Trophoblast cell (in vitro differentiated cells and primary cell): ENCODE data around the gene PSMD10.

ENCODE experiments used
- DNase-seq, 2 donors: peaks; one replicate each; pipeline ENCODE4 v3.0.0-alpha.2; 2016
- H2AFZ ChIP-seq: 2 replicates; pipeline ENCODE4 v1.6.1; 2013; ENCODE audit warnings: low read length, moderate library complexity, mild to moderate bottlenecking; ENCODE audit not compliant: insufficient read depth, poor library complexity
- H2AK5ac ChIP-seq: 2 replicates; pipeline ENCODE4 v1.6.1; 2013; ENCODE audit warnings: mild to moderate bottlenecking, low read length
- H2BK120ac ChIP-seq: 2 replicates; pipeline ENCODE4 v1.6.1; 2013; ENCODE audit warnings: low read length, mild to moderate bottlenecking, moderate library complexity; ENCODE audit not compliant: insufficient read depth, poor library complexity
- H2BK12ac ChIP-seq: 2 replicates; pipeline ENCODE4 v1.6.1; 2013; ENCODE audit warnings: mild to moderate bottlenecking, low read length, moderate library complexity
- H2BK5ac ChIP-seq: 2 replicates; pipeline ENCODE4 v1.6.1; 2013; ENCODE audit warnings: low read length, low read depth, moderate library complexity, mild to moderate bottlenecking; ENCODE audit not compliant: poor library complexity
- H3K14ac ChIP-seq: 2 replicates; pipeline ENCODE4 v1.6.1; 2013; ENCODE audit warnings: mild to moderate bottlenecking, low read length
- H3K18ac ChIP-seq: 2 replicates; pipeline ENCODE4 v1.6.1; 2013; ENCODE audit warnings: mild to moderate bottlenecking, low read length
- H3K23ac ChIP-seq: 2 replicates; pipeline ENCODE4 v1.6.1; 2013; ENCODE audit warnings: low read length
- H3K27ac ChIP-seq: 2 replicates; pipeline ENCODE4 v1.5.1; 2013; ENCODE audit warnings: low read depth, mild to moderate bottlenecking, inconsistent platforms, low read length, moderate library complexity
- H3K27me3 ChIP-seq: 2 replicates; pipeline ENCODE4 v1.6.1; 2013; ENCODE audit warnings: inconsistent platforms, mild to moderate bottlenecking, low read length, moderate library complexity; ENCODE audit not compliant: insufficient read depth
- H3K36me3 ChIP-seq, 2 experiments: 1 replicate in 1 of 2; 2 replicates in 1 of 2; pipeline ENCODE4 v1.6.1; 2013; ENCODE audit warnings: low read length in 2 of 2, mild to moderate bottlenecking in 2 of 2, moderate library complexity in 1 of 2; ENCODE audit not compliant: insufficient read depth in 2 of 2, control insufficient read depth in 1 of 2
- H3K4ac ChIP-seq: 2 replicates; pipeline ENCODE4 v1.6.1; 2013; ENCODE audit warnings: low read depth, mild to moderate bottlenecking, low read length, moderate library complexity
- H3K4me1 ChIP-seq, 2 experiments: 1 replicate in 1 of 2; 2 replicates in 1 of 2; pipeline ENCODE4 v1.6.1; 2013; ENCODE audit warnings: low read length in 2 of 2, mild to moderate bottlenecking in 2 of 2, moderate library complexity in 1 of 2; ENCODE audit not compliant: insufficient read depth in 2 of 2, control insufficient read depth in 1 of 2
- H3K4me2 ChIP-seq: 2 replicates; pipeline ENCODE4 v1.6.1; 2013; ENCODE audit warnings: inconsistent platforms, mild to moderate bottlenecking, low read length, moderate library complexity
- H3K4me3 ChIP-seq: 2 replicates; pipeline ENCODE4 v1.5.1; 2013; ENCODE audit warnings: mild to moderate bottlenecking, low read depth, low read length, inconsistent platforms
- H3K79me1 ChIP-seq: one replicate; pipeline ENCODE4 v1.6.1; 2013; ENCODE audit warnings: low read length
- H3K79me2 ChIP-seq: 2 replicates; pipeline ENCODE4 v1.6.1; 2013; ENCODE audit warnings: low read length, mild to moderate bottlenecking; ENCODE audit not compliant: control insufficient read depth, insufficient read depth, poor library complexity
- H3K9ac ChIP-seq: 2 replicates; pipeline ENCODE4 v1.6.1; 2013; ENCODE audit warnings: mild to moderate bottlenecking, low read length
- H3K9me3 ChIP-seq: 2 replicates; pipeline ENCODE4 v1.6.1; 2013; ENCODE audit warnings: low read depth, mild to moderate bottlenecking, control low read depth, inconsistent platforms, low read length; ENCODE audit not compliant: insufficient read depth
- H4K12ac ChIP-seq: 2 replicates; pipeline ENCODE4 v1.6.1; 2013; ENCODE audit warnings: low read depth, mild to moderate bottlenecking, low read length, moderate library complexity
- H4K8ac ChIP-seq: 2 replicates; pipeline ENCODE4 v1.6.1; 2013; ENCODE audit warnings: low read depth, mild to moderate bottlenecking, low read length, moderate library complexity
- H4K91ac ChIP-seq: one replicate; pipeline ENCODE4 v1.6.1; 2013; ENCODE audit warnings: low read depth, mild to moderate bottlenecking, low read length, moderate library complexity
- WGBS: extraction: QIAGEN DNeasy Blood & Tissue Kit; methylation state at CpG from one replicate; pipeline ENCODE4 v1.1.7; 2013; ENCODE audit warnings: missing lambda C conversion rate; ENCODE audit not compliant: insufficient read length, insufficient coverage; ENCODE audit errors: extremely low coverage; 5-methylcytosine and 5-hydroxymethylcytosine counted together

Gene PSMD10

DNA sequence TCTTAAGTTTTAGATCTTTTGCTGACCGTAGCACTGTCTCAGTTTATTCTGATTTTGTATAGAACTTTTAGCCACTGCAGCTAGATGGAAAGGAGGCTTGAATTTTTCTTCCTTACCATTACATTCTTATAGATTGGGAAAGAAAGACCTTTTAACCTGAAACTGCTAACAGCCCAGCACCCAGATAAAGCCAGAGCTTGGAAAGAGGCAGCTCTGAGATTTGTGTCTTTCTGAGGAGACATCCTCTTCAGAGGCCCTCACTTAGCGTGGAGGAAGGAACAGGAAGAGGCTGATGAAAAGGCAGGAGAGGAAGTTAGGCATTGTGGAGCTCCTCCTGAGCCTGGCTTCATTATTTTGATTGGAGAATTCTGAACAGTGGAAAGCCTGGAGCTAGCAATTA lies 35.3 kb upstream of the PSMD10 start:
- Histone ChIP-seq H3K9me3 (no peaks in the 10 kb centered on the region), H3K27me3 (no peaks in the 10 kb centered on the region), H3K36me3 (no peaks in the 10 kb centered on the region), H3K27ac (no peak overlapping the region), H2AFZ (no peak overlapping the region), H3K23ac (no peak overlapping the region), H3K18ac (no peak overlapping the region), H4K91ac (no peak overlapping the region), H3K9ac (no peak overlapping the region), H3K14ac (no peak overlapping the region), H2BK5ac (no peak overlapping the region), H3K79me1 (no peaks in the 10 kb centered on the region), H2BK12ac (no peak overlapping the region), H2AK5ac (no peak overlapping the region), H3K79me2 (no peaks in the 10 kb centered on the region), H3K4me1 (peaks cover 0 to 4% of the 10 kb centered on the region in 2 experiments), H3K4me3 (no peak overlapping the region), H3K4ac (no peak overlapping the region), H4K12ac (no peak overlapping the region), H2BK120ac (no peak overlapping the region), H3K4me2 (no peak overlapping the region), H4K8ac (no peak overlapping the region)
- no CpG with 5 or more reads among the region's 2 CpGs for WGBS
- no peak for DNase-seq

DNA sequence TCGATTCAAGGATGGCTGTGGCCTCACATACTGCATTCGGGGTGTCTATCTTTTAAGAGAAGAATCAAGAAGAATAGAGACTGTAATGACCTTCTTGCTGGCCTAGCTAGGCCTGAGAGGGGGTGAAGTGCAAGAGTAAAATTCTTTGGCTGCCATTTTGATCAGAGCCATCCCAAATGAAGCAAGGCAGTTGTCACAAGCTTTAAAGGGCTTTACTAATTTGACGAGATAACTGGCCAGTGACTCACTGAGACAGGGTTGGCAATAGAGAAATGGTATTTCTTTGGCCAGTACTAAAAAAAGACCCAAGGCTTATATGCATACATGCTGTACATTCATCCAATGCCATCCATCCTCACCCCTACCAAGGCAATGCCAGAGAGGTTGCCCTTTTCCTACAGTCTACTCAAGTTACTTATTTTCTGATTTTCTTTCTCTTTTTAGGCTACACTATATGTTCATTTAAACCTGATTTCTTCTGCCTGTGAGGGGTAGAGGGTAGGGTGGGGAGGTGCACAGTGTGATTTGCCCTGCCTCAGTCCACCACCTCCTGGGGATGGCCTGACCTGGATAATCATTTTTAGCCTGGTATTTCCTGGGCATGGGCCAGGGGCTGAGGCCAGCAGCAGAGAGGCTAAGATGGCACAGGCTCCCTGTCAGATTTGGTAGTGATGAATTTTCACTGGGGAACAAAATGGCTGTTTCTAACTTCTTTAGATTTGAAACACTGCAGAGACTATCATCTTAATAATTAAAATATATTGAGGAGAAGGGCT lies 32.4 kb upstream of the PSMD10 start:
- H2AFZ ChIP-seq = no peak overlapping the region
- H4K8ac ChIP-seq = no peak overlapping the region
- H3K4ac ChIP-seq = no peak overlapping the region
- no peak overlapping the region for H3K4me3 ChIP-seq
- no peak overlapping the region for H2BK5ac ChIP-seq
- DNase-seq = no peak
- H3K4me2 ChIP-seq = no peak overlapping the region
- H2BK120ac ChIP-seq = no peak overlapping the region
- H3K79me1 ChIP-seq = no peaks in the 10 kb centered on the region
- no peak overlapping the region for H3K18ac ChIP-seq
- H3K9me3 ChIP-seq = no peaks in the 10 kb centered on the region
- H2BK12ac ChIP-seq = peak overlapping the region; percentile 40
- no peak overlapping the region for H3K27ac ChIP-seq
- whole genome bisulfite sequencing = no CpG with 5 or more reads among the region's 3 CpGs
- H3K14ac ChIP-seq = no peak overlapping the region
- H4K12ac ChIP-seq = no peak overlapping the region
- H3K9ac ChIP-seq = no peak overlapping the region
- no peaks in the 10 kb centered on the region for H3K36me3 ChIP-seq
- peak overlapping the region; percentile 14 for H4K91ac ChIP-seq
- H3K27me3 ChIP-seq = no peaks in the 10 kb centered on the region
- no peaks in the 10 kb centered on the region for H3K79me2 ChIP-seq
- H3K23ac ChIP-seq = no peak overlapping the region
- peaks cover 0 to 4% of the 10 kb centered on the region in 2 experiments for H3K4me1 ChIP-seq
- no peak overlapping the region for H2AK5ac ChIP-seq

DNA sequence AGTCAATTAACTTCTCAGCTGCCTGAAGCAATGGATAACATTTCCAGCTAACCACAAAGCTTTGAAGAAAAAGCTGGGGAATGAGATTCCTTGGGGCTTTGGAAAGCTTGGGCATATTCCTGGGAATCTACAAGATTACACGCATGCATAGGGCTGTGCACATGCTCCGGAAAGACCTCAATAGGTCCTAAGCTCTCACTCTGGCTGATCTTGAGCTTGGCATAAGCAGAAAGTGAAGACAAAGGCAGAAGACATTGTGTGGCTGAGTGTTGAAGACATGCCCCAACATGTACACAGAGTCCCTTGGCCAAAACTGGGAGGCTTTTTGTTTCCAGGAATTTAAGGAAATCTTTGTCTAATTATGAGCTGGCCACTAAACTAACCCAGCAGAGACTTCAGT lies 31.4 kb upstream of the PSMD10 start:
- H3K9me3 ChIP-seq = no peaks in the 10 kb centered on the region
- H2BK12ac ChIP-seq = no peak overlapping the region
- no peaks in the 10 kb centered on the region for H3K36me3 ChIP-seq
- H4K91ac ChIP-seq = no peak overlapping the region
- no peak overlapping the region for H3K9ac ChIP-seq
- no peaks in the 10 kb centered on the region for H3K27me3 ChIP-seq
- H3K14ac ChIP-seq = no peak overlapping the region
- no peak overlapping the region for H3K4ac ChIP-seq
- no peak overlapping the region for H2AFZ ChIP-seq
- no peak overlapping the region for H3K4me2 ChIP-seq
- peak overlapping the region; percentile 25 for H3K27ac ChIP-seq
- no peak overlapping the region for H3K23ac ChIP-seq
- no peak overlapping the region for H2BK5ac ChIP-seq
- no peak overlapping the region for H3K4me3 ChIP-seq
- no peak overlapping the region for H2AK5ac ChIP-seq
- H2BK120ac ChIP-seq = peak overlapping the region; percentile 20
- peaks cover 0 to 4% of the 10 kb centered on the region in 2 experiments for H3K4me1 ChIP-seq
- H3K79me1 ChIP-seq = no peaks in the 10 kb centered on the region
- no peak overlapping the region for H4K8ac ChIP-seq
- no CpG with 5 or more reads among the region's 2 CpGs for WGBS
- DNase-seq = no peak
- H4K12ac ChIP-seq = no peak overlapping the region
- H3K79me2 ChIP-seq = no peaks in the 10 kb centered on the region
- H3K18ac ChIP-seq = no peak overlapping the region

DNA sequence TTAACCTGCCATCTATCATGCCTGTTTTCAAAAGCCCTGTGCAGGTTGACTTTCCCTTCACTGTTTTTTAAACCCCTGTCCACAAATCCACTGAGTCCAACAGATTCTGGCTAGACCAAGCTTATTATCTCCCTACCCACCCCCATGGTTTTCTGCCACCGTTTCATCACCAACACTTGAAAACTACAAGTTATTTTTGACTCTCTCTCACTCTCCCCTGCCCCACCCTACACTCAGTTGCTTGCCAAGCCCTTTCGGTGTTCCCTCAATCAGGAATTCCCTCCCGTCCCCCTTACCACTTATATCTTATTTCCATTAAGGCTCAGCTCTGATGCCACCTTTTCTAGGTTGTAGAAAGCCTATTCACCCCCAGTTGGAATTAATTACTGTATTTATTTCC lies 29.9 kb upstream of the PSMD10 start:
- H3K4me2 ChIP-seq = no peak overlapping the region
- H4K12ac ChIP-seq = no peak overlapping the region
- no peak overlapping the region for H3K4ac ChIP-seq
- H3K36me3 ChIP-seq = no peaks in the 10 kb centered on the region
- no peak overlapping the region for H2AK5ac ChIP-seq
- H3K4me1 ChIP-seq = peaks cover 0 to 4% of the 10 kb centered on the region in 2 experiments
- H3K14ac ChIP-seq = no peak overlapping the region
- H2AFZ ChIP-seq = no peak overlapping the region
- H4K8ac ChIP-seq = no peak overlapping the region
- H4K91ac ChIP-seq = no peak overlapping the region
- H3K79me1 ChIP-seq = no peaks in the 10 kb centered on the region
- H3K9me3 ChIP-seq = no peaks in the 10 kb centered on the region
- H3K79me2 ChIP-seq = no peaks in the 10 kb centered on the region
- H2BK12ac ChIP-seq = no peak overlapping the region
- H3K23ac ChIP-seq = no peak overlapping the region
- peak overlapping the region; percentile 40 for H2BK5ac ChIP-seq
- WGBS = no CpG with 5 or more reads among the region's 3 CpGs
- H3K4me3 ChIP-seq = no peak overlapping the region
- no peak overlapping the region for H3K27ac ChIP-seq
- no peak for DNase-seq
- no peak overlapping the region for H2BK120ac ChIP-seq
- no peaks in the 10 kb centered on the region for H3K27me3 ChIP-seq
- no peak overlapping the region for H3K18ac ChIP-seq
- no peak overlapping the region for H3K9ac ChIP-seq
